ENCODE data around the gene RSPO1. TPM values are rescaled to one million over a fixed set of nuclear protein-coding genes. Genes with fewer than 3 reads are reported as not detected.

Gene RSPO1
- polyA plus RNA-seq, 1 of the 3 experiments (the other 2 are of a cell fraction): 0.03 TPM

DNA sequence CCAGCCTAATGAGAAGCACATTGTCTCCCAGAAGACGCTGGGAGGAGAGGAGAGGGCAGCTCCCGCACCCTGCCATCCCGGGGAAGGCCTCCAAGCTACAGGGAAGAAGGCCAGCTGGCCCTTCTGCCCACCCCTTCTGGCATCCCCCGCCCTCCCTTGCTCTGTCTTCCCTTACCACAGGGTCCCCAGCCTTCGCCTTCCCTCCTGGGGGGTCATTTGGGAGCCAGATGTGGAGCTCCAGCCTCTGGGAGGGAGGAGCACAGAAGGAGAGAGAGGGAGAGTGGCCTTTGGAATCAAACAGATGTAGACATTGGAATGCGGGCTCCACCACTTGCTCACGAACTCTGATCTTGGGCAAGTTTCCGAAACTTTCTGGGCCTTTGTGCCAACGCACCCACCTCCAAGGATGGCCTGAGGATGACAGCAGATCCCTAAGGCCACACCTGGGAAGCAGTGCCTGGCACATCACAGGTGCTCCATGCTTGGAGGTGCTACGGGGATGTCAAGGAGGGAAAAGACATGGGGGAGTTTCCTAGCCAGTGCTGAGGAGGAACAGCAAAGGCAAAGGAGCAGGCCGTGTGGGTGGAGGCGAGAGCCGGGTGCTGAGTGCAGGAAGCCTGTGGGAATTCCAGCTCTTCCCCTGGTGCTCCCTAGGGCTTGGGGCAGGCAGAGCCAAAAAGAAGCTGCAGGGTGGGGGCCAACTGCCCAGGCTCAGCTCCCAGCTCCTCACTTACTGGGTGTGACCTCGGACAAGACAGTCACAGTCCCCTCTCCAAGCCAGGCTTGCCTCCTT lies 23.1 kb upstream of the RSPO1 start:
- no peaks in the 10 kb centered on the region for H3K9me2 ChIP-seq
- no peak overlapping the region for H2AFZ ChIP-seq (ENCODE audit: low read depth)
- H3K27ac ChIP-seq (ENCODE audit: low read depth in 2 of 2, low read length in 1 of 2): no peak overlapping the region
- 66% methylated on average over 14 of the region's 14 CpGs for WGBS (ENCODE audit: low lambda C conversion rate)
- no peaks in the 10 kb centered on the region for H3K9me3 ChIP-seq
- H3K9ac ChIP-seq: no peak overlapping the region
- no peaks in the 10 kb centered on the region for H3K79me2 ChIP-seq (ENCODE audit: insufficient read depth)
- ChIA-PET CTCF (interaction anchor here (0.9 to 1.4 kb wide), 2 partner anchors 24 to 55 kb away, joined by 3 read pairs; no protein-coding TSS in a partner anchor), POLR2A (no interaction called here)
- H4K20me1 ChIP-seq (ENCODE audit: insufficient read depth): no peaks in the 10 kb centered on the region
- H3K27me3 ChIP-seq (ENCODE audit: insufficient read depth): no peaks in the 10 kb centered on the region
- TF ChIP-seq TCF12 (IDR thresholded peaks at IDR 0.05): no peak
- TF ChIP-seq, protein P1, sequence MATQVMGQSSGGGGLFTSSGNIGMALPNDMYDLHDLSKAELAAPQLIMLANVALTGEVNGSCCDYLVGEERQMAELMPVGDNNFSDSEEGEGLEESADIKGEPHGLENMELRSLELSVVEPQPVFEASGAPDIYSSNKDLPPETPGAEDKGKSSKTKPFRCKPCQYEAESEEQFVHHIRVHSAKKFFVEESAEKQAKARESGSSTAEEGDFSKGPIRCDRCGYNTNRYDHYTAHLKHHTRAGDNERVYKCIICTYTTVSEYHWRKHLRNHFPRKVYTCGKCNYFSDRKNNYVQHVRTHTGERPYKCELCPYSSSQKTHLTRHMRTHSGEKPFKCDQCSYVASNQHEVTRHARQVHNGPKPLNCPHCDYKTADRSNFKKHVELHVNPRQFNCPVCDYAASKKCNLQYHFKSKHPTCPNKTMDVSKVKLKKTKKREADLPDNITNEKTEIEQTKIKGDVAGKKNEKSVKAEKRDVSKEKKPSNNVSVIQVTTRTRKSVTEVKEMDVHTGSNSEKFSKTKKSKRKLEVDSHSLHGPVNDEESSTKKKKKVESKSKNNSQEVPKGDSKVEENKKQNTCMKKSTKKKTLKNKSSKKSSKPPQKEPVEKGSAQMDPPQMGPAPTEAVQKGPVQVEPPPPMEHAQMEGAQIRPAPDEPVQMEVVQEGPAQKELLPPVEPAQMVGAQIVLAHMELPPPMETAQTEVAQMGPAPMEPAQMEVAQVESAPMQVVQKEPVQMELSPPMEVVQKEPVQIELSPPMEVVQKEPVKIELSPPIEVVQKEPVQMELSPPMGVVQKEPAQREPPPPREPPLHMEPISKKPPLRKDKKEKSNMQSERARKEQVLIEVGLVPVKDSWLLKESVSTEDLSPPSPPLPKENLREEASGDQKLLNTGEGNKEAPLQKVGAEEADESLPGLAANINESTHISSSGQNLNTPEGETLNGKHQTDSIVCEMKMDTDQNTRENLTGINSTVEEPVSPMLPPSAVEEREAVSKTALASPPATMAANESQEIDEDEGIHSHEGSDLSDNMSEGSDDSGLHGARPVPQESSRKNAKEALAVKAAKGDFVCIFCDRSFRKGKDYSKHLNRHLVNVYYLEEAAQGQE (IDR thresholded peaks at IDR 0.05; ENCODE audit: low read depth, low read length): no peak
- no peak for TF ChIP-seq ELF1 (IDR thresholded peaks at IDR 0.05)
- TF ChIP-seq NFIC (IDR thresholded peaks at IDR 0.05; ENCODE audit: borderline replicate concordance): no peak
- TF ChIP-seq FOXJ3 (CRISPR knock-in tag; IDR thresholded peaks at IDR 0.05): no peak
- TF ChIP-seq, protein P2, sequence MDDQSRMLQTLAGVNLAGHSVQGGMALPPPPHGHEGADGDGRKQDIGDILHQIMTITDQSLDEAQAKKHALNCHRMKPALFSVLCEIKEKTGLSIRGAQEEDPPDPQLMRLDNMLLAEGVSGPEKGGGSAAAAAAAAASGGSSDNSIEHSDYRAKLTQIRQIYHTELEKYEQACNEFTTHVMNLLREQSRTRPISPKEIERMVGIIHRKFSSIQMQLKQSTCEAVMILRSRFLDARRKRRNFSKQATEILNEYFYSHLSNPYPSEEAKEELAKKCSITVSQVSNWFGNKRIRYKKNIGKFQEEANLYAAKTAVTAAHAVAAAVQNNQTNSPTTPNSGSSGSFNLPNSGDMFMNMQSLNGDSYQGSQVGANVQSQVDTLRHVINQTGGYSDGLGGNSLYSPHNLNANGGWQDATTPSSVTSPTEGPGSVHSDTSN (IDR thresholded peaks at IDR 0.05): no peak
- no peak for TF ChIP-seq EZH2phosphoT487 (IDR thresholded peaks at IDR 0.05; ENCODE audit: borderline replicate concordance, low read depth)
- TF ChIP-seq FOSL2 (IDR thresholded peaks at IDR 0.05; ENCODE audit: borderline replicate concordance, low read depth): no peak
- TF ChIP-seq, protein P3, sequence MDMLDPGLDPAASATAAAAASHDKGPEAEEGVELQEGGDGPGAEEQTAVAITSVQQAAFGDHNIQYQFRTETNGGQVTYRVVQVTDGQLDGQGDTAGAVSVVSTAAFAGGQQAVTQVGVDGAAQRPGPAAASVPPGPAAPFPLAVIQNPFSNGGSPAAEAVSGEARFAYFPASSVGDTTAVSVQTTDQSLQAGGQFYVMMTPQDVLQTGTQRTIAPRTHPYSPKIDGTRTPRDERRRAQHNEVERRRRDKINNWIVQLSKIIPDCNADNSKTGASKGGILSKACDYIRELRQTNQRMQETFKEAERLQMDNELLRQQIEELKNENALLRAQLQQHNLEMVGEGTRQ (IDR thresholded peaks at IDR 0.05; ENCODE audit: borderline replicate concordance, low read depth, low read length): no peak
- no peak for TF ChIP-seq JUND (IDR thresholded peaks at IDR 0.05)
- no peak for TF ChIP-seq SMC3 (IDR thresholded peaks at IDR 0.05; ENCODE audit: low read depth, low read length)
- no peak for TF ChIP-seq FOXM1 (IDR thresholded peaks at IDR 0.05; ENCODE audit: low read depth)
- no peak for TF ChIP-seq GATA2 (CRISPR knock-in tag; IDR thresholded peaks at IDR 0.05)
- no peak for TF ChIP-seq RFX5 (IDR thresholded peaks at IDR 0.05; ENCODE audit: low read length)
- no peak for TF ChIP-seq NRF1 (IDR thresholded peaks at IDR 0.05; ENCODE audit: low read depth, low read length)
- DNase-seq: no peak
- H3F3A ChIP-seq (replicated peaks; ENCODE audit: insufficient read depth): no peaks in the 10 kb centered on the region
- no peak overlapping the region for H3K4me3 ChIP-seq (ENCODE audit: low read depth in 2 of 2, low read length in 1 of 2)
- no peaks in the 10 kb centered on the region for H3K36me3 ChIP-seq (replicated peaks in 1 of 2; ENCODE audit: control insufficient read depth in 1 of 2, insufficient read depth in 2 of 2, low read length in 1 of 2)
- H3K4me2 ChIP-seq: no peak overlapping the region
- peaks cover 0 to 15% of the 10 kb centered on the region in 2 experiments; a peak in 1 of 4 replicates for H3K4me1 ChIP-seq (ENCODE audit: control insufficient read depth in 1 of 2, insufficient read depth in 2 of 2, low read depth in 1 of 2, low read length in 1 of 2)
